ENCODE results near the gene EMP3.
A peak's percentile ranks its signal among the peaks of the same experiment; 100 is the strongest.

EMP3 gene

GRCh38 chr19:48318286-48318987 is 6.9 kb upstream of the EMP3 start:
- DNase-seq: no peak

GRCh38 chr19:48319647-48320541 is 5.5 kb upstream of the EMP3 start:
- peak; percentile 73 for DNase-seq

DNA sequence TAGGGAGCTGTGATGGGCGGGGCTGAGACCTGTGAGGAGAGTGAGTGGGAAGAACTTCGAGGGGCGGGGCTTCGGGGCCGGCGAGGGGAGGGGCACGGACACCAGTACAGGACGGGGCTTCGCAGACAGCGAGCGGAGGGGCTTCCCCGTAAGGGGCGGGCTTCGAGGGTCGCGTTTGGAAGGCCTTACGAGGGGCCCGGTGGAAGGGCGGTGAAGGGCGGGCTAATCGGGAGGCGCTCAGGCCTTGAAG is 4.1 kb upstream of the EMP3 start:
- peak; percentile 93 for DNase-seq

GRCh38 chr19:48321622-48322591 is 3.4 kb upstream of the EMP3 start:
- peak; percentile 99 for DNase-seq

GRCh38 chr19:48329167-48329891 is 4.0 kb downstream of the EMP3 start:
- DNase-seq: no peak

DNA sequence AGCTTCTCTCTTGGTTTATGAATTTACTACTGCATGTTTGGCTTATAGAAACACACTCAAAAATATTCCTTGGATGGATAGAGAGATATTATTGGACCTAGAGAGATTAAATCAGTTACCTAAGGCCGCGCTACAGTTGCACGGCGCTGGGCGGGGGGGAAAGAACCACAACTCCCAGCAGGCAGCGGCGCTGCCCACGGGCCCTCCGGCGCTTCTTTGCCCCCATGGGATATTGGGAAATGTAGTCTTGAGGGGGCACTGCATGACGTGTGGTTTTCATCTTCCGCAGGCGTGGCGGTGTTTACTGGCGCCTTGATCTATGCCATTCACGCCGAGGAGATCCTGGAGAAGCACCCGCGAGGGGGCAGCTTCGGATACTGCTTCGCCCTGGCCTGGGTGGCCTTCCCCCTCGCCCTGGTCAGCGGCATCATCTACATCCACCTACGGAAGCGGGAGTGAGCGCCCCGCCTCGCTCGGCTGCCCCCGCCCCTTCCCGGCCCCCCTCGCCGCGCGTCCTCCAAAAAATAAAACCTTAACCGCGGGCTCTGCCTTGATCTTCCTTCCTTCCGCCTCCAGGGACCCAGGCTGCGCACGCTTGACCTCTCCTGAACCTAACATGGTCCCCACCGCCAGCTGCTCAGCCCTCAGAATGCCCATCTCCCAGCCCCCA is 4.8 kb downstream of the EMP3 start:
- DNase-seq: peak; percentile 63

DNA sequence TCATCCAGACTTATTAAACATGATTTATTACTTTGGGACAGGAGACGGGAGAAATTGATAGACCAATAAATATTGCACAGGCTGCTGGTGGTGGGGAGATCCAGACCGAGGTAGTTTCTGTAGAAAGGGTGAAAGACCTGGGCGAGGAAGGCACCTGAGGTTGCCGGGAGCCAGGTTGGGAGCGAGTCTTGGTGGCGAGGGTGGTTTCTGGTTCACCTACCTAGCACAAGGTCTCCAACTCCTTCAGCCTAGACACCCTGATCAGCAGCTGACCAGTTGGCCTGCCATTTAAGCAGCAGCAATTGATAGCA is 7.0 kb downstream of the EMP3 start:
- no peak for DNase-seq

DNA sequence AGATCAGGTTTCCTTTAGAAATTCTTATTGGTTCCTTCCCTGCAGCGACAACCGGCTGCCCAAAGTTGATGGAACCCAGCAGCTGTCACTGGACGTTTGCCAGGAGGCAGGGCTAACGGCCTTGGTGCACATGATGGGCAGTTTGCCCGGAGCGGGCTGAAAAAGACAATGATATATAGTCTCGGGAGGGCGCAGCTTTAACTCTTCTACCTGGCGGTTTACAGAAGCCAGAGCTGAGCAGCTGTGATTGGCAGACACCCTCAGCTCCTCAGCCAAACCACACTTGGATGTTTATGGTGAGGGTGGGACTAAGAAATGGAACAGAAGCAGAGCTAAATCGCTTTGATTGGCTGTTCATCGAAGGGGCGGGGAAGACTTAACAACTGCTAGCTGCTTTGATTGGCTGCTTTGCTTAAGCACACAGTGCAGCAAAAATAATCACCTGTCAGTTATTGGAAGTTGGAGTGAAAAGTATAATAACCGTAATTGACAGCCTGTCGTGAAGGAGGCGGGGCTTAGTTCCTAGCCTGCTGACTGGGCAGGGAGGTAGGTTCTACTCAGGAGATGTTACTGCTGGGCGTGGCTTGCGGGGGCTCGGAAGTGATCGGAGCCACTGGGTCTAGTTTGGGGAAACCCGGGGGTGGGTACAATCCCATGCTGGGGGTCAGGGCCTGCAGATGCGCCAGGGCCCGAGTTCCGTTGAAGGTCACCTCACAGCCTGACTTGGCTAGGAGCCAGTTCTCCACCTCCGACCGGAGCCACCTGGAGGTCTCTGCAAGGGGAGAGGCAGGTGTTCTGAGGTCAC is 7.5 kb downstream of the EMP3 start:
- DNase-seq: peak; percentile 90

- peak; percentile 89 for DNase-seq
Measured at GRCh38 chr19:48333467-48334384, 8.4 kb downstream of the EMP3 start.

- DNase-seq: no peak
Measured at GRCh38 chr19:48338253-48338755, 13.0 kb downstream of the EMP3 start.

DNA sequence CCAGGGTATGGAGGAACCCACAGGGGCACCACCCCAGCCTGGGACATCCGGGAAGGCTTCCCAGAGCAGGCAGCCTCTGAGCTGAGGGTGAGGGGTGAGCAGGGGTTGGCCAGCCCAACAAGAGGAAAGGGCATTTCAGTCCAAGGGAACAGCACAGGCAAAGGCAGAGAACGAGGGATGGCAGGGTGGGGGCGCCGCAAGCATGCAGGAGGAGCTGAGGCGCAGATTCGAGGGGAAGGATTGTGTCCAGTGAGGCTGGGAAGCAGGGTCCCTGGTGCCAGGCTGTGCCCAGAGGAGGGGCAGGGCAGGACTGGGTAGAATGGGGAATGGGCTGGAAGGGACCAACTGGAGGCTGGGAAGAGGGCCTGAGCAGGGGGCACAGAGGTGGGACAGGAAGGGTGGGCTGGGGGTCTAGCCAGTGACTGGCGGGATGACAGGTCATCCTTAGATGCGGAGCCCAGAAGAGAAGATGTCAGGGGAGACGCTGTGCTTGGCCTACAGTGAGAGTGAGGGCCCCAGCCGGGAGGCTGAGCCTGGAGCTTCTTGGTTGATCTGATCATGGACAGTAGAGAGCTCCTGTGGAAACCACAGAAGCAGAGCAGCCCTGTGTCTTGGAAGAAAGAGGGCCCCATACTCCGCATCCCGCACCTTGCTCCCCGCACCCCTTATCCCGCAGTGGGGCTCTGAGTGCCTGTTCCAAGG is 13.6 kb downstream of the EMP3 start:
- DNase-seq: no peak

DNA sequence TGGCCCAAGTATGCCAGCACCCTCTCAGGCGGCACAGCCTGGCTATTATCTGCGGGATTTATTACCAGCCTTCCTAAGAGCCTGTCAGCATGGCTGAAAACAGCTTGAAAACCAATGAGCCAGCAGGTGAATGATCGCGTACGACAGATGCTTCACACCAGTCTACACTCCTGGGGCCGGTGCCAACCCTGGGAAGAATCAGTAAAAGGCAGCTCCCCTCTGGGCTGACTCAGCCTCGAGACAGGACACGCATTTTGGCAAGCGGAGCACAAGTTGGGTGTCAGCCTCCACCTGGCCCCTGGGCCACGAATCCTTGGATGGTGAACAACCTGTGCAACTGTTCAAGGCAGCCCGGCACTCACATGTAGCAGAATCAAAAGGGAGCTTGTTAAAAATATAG is 15.6 kb downstream of the EMP3 start:
- no peak for DNase-seq

- DNase-seq: no peak
Measured at GRCh38 chr19:48341515-48342413, 16.4 kb downstream of the EMP3 start.

DNA sequence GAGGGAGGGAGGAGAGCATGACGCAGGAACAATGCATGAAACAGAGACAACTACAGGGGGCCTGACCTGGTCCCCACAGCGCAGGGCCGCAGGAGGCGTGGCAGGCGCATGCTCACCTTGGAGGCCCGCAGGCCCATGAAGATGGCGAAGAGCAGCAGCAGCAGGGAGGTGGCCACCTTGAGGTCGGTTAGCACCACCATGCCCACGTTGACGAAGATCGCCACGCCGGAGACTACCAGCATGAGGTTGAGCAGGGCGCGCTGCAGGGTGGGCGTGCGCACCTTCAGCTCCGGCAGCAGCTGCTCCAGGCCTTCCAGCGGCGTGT is 17.0 kb downstream of the EMP3 start:
- DNase-seq: no peak

- DNase-seq: no peak
Measured at GRCh38 chr19:48342841-48343540, 17.6 kb downstream of the EMP3 start.

- DNase-seq: no peak
Measured at GRCh38 chr19:48344892-48345291, 19.5 kb downstream of the EMP3 start.

DNA sequence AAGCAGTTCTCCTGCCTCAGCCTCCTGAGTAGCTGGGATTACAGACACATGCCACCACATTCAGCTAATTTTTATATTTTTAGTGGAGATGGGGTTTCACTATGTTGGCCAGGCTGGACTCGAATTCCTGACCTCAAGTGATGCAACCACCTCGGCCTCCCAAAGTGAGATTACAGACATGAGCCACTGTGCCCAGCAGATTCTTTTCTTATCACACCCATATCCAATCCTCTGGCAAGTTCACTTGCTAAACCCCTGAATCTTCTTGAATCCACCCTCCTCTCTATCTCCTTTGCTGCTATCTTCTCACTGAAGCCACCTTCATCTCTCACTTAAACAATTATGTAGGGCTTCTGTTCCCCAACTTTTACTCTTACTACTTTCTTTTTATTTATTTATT is 20.8 kb downstream of the EMP3 start:
- DNase-seq: no peak

DNA sequence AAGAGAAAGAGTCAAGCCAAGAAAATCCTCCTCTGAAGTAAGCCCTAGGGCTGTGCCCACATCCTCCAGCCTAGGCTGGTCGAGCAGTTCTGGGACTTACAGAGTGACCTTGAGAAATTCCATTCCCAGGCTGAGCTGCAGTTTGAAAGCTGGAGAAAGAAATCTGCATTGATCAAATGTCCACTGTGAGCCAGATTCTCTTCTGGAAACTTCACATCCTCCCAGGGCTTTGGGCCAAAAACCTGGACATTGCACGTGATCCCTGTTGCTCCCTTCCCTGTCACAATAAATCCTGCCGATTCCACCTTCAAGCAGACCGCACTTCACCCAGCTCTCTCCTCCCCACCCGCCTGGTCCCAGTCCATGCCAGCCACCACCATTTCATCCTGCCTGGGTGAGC is 22.7 kb downstream of the EMP3 start:
- no peak for DNase-seq
